Smooth muscle cell (in vitro differentiated cells): ENCODE results near the gene TFG. TPM values are rescaled to one million over a fixed set of nuclear protein-coding genes. Genes with fewer than 3 reads are reported as not detected.

Experiments
- DNase-seq: peaks from one replicate; lab custom pipeline; 2025; ENCODE audit not compliant: unreplicated experiment; lab: John Stamatoyannopoulos, UW
- H2AFZ ChIP-seq: fragments of 200-600 bp; sonication (generic); 2 replicates; pipeline ENCODE4 v1.6.0; 2016; ENCODE audit warnings: antibody characterized with exemption, low read depth, mild to moderate bottlenecking
- H3F3A ChIP-seq: fragments of 200-600 bp; sonication (generic); 2 replicates; pipeline ENCODE4 v1.6.0; 2017; ENCODE audit warnings: antibody characterized with exemption, low read depth
- H3K27ac ChIP-seq: fragments of 200-600 bp; sonication (generic); 2 replicates; pipeline ENCODE4 v1.5.1; 2016; ENCODE audit warnings: low read depth, mild to moderate bottlenecking
- H3K27me3 ChIP-seq: fragments of 200-600 bp; sonication (generic); 2 replicates; pipeline ENCODE4 v1.6.1; 2016; ENCODE audit warnings: low read depth, mild to moderate bottlenecking
- H3K36me3 ChIP-seq: fragments of 200-600 bp; sonication (generic); 2 replicates; pipeline ENCODE4 v1.5.1; 2016; ENCODE audit warnings: low read depth
- H3K4me1 ChIP-seq: fragments of 200-600 bp; sonication (generic); 2 replicates; pipeline ENCODE4 v1.5.1; 2016; ENCODE audit warnings: low read depth
- H3K4me2 ChIP-seq: fragments of 200-600 bp; sonication (generic); 2 replicates; pipeline ENCODE4 v1.6.0; 2016; ENCODE audit warnings: mild to moderate bottlenecking
- H3K4me3 ChIP-seq: fragments of 200-600 bp; sonication (generic); 2 replicates; pipeline ENCODE4 v1.5.1; 2016; ENCODE audit warnings: mild to moderate bottlenecking
- H3K79me2 ChIP-seq: fragments of 200-600 bp; sonication (generic); 2 replicates; pipeline ENCODE4 v1.6.0; 2016; ENCODE audit warnings: low read depth, mild to moderate bottlenecking
- H3K9ac ChIP-seq: fragments of 200-600 bp; sonication (generic); 2 replicates; pipeline ENCODE4 v1.6.0; 2016; ENCODE audit warnings: low read depth
- H3K9me3 ChIP-seq: fragments of 200-600 bp; sonication (generic); replicated peaks from 2 replicates; pipeline ENCODE4 v1.5.1; 2016; ENCODE audit warnings: low read depth
- H4K20me1 ChIP-seq: fragments of 200-600 bp; sonication (generic); 2 replicates; pipeline ENCODE4 v1.6.0; 2016; ENCODE audit warnings: low read depth
- CTCF ChIP-seq: fragments of 200-600 bp; sonication (generic); IDR thresholded peaks from 2 replicates; pipeline ENCODE4 v1.5.1; 2017; ENCODE audit warnings: borderline replicate concordance, mild to moderate bottlenecking, antibody characterized with exemption; ENCODE audit not compliant: insufficient read depth, poor library complexity, severe bottlenecking
- WGBS: methylation state at CpG from one replicate; pipeline ENCODE4 v1.1.7; 2016; ENCODE audit warnings: low lambda C conversion rate; 5-methylcytosine and 5-hydroxymethylcytosine counted together
- polyA plus RNA-seq: library from polyadenylated mRNA; unstranded; fragments of >200 nt; fragmentation: Nextera tagmentation; extraction: Ambion mirVana; gene quantifications from 2 replicates; pipeline ENCODE4 v1.2.1, GENCODE V29; 2016
- total RNA-seq: library from RNA; depleted of rRNA; stranded (reverse); fragments of >200 nt; gene quantifications from 2 replicates; pipeline ENCODE4 v1.2.3, GENCODE V29; 2014

Gene TFG
- total and polyA plus RNA-seq, 2 experiments from 2014 or later, result 205 to 246 TPM

- Histone ChIP-seq H3K27me3 (no peaks in the 10 kb centered on the region), H2AFZ (no peak overlapping the region), H4K20me1 (peaks cover 58% of the 10 kb centered on the region), H3K79me2 (no peaks in the 10 kb centered on the region), H3K4me3 (no peak overlapping the region), H3K9ac (no peak overlapping the region), H3K36me3 (peaks cover 28% of the 10 kb centered on the region), H3K9me3 (no peaks in the 10 kb centered on the region), H3K4me1 (no peaks in the 10 kb centered on the region), H3F3A (peaks cover 7% of the 10 kb centered on the region), H3K27ac (no peak overlapping the region), H3K4me2 (no peak overlapping the region)
- TF ChIP-seq CTCF, result no peak
- 85% methylated on average over 2 of the region's 2 CpGs for WGBS
- no peak for DNase-seq
Measured at GRCh38 chr3:100753846-100754245, 44.6 kb downstream of the TFG start.

GRCh38 chr3:100754563-100755334, 45.5 kb downstream of the TFG start:
- H3K4me3 ChIP-seq, result no peak overlapping the region
- WGBS, result 91% methylated on average over 3 of the region's 3 CpGs
- H3K36me3 ChIP-seq, result peaks cover 20% of the 10 kb centered on the region
- H3K9ac ChIP-seq, result no peak overlapping the region
- no peak overlapping the region for H3K4me2 ChIP-seq
- H3K4me1 ChIP-seq, result no peaks in the 10 kb centered on the region
- H3F3A ChIP-seq, result peaks cover 7% of the 10 kb centered on the region
- H4K20me1 ChIP-seq, result peaks cover 52% of the 10 kb centered on the region
- H2AFZ ChIP-seq, result no peak overlapping the region
- no peaks in the 10 kb centered on the region for H3K27me3 ChIP-seq
- no peak for DNase-seq
- H3K27ac ChIP-seq, result no peak overlapping the region
- no peak for TF ChIP-seq CTCF
- H3K79me2 ChIP-seq, result no peaks in the 10 kb centered on the region
- no peaks in the 10 kb centered on the region for H3K9me3 ChIP-seq

GRCh38 chr3:100756441-100756840, 47.1 kb downstream of the TFG start:
- Histone ChIP-seq H3K4me1 (peaks cover 5% of the 10 kb centered on the region), H3K4me2 (no peak overlapping the region), H3K4me3 (no peak overlapping the region), H3K27me3 (no peaks in the 10 kb centered on the region), H3K9me3 (no peaks in the 10 kb centered on the region), H3K9ac (no peak overlapping the region), H4K20me1 (peaks cover 40% of the 10 kb centered on the region), H2AFZ (no peak overlapping the region), H3K36me3 (peaks cover 13% of the 10 kb centered on the region), H3K27ac (no peak overlapping the region), H3F3A (peaks cover 7% of the 10 kb centered on the region), H3K79me2 (no peaks in the 10 kb centered on the region)
- 100% methylated on average over 2 of the region's 2 CpGs for WGBS
- DNase-seq, result no peak
- no peak for TF ChIP-seq CTCF

GRCh38 chr3:100759159-100759558, 49.9 kb downstream of the TFG start:
- Histone ChIP-seq H3K4me2 (no peak overlapping the region), H2AFZ (no peak overlapping the region), H3K79me2 (no peaks in the 10 kb centered on the region), H3K9ac (no peak overlapping the region), H3K9me3 (no peaks in the 10 kb centered on the region), H3K4me1 (peaks cover 8% of the 10 kb centered on the region), H4K20me1 (peaks cover 15% of the 10 kb centered on the region), H3F3A (peaks cover 7% of the 10 kb centered on the region), H3K27me3 (no peaks in the 10 kb centered on the region), H3K27ac (no peak overlapping the region), H3K4me3 (no peak overlapping the region), H3K36me3 (peaks cover under 1% of the 10 kb centered on the region)
- WGBS, result 89% methylated on average over 3 of the region's 3 CpGs
- DNase-seq, result no peak
- TF ChIP-seq CTCF, result no peak
